Adrenal gland (tissue), 5 donors: Measurements from ENCODE around the gene DNM1.

Experiments
- CTCF ChIP-seq, 6 experiments: fragments of 450-650 bp in 4 of 6; fragments of 200-600 bp in 2 of 6; sonication (generic) in 1 of 6; IDR thresholded peaks; 1 replicate in 5 of 6; 2 replicates in 1 of 6; pipeline versions ENCODE4 v1.5.1 to v1.8.0; 2016 to 2021; ENCODE audit warnings: antibody characterized with exemption in 6 of 6, mild to moderate bottlenecking in 2 of 6, moderate library complexity in 1 of 6
- POLR2A ChIP-seq, 2 donors: fragments of 450-650 bp; IDR thresholded peaks; one replicate each; pipeline ENCODE4 v1.6.1; 2017; ENCODE audit warnings: antibody characterized with exemption in 2 of 2, mild to moderate bottlenecking in 2 of 2, moderate library complexity in 1 of 2
- donor health status: DM: no; HTN: no; CAD: no.

DNA sequence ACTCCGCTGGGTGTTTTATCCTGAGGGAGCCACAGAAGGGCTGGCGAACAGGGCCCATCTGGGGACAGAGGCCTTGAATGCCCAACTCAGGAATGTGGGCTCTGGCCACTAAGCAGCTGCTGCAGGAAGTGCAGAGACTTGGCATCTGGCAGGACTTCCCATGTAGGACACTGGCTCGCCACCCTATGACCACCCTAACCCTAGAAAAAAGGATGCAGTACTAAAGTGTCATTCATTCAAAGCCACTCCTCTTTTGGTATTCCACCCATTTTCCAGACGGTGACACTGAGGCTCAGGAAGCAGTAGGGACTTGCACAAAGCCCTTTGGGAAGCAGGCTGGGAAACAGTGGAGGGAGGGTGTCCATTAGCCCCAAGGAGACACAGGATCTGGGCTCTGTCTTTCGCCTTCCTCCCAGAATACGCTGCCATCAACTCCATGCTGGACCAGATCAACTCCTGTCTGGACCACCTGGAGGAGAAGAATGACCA is 40.1 kb upstream of the DNM1 start:
- no peak for TF ChIP-seq POLR2A (IDR thresholded peaks at IDR 0.05)
- TF ChIP-seq CTCF (IDR thresholded peaks at IDR 0.05) = no peak
